HCT116 (cell line): ENCODE data around the gene TIPRL.

Experiments
- EGR1 ChIP-seq: IDR thresholded peaks from 2 replicates; pipeline ENCODE4 v1.6.1; 2012; ENCODE audit warnings: low read depth
- ELF1 ChIP-seq: IDR thresholded peaks from 2 replicates; pipeline ENCODE4 v1.6.1; 2012; ENCODE audit warnings: low read depth, borderline replicate concordance
- EZH2 ChIP-seq: fragments of 200-600 bp; sonication (generic); IDR thresholded peaks from 2 replicates; pipeline ENCODE4 v1.6.1; 2017; ENCODE audit warnings: antibody characterized with exemption, mixed run types
- EZH2phosphoT487 ChIP-seq: fragments of 200-600 bp; IDR thresholded peaks from 2 replicates; pipeline ENCODE4 v1.6.1; 2018; ENCODE audit warnings: antibody characterized with exemption, borderline replicate concordance
- SP1 ChIP-seq: IDR thresholded peaks from 2 replicates; pipeline ENCODE4 v1.6.1; 2012; ENCODE audit warnings: low read depth
- ZNF274 ChIP-seq: fragments of 200-500 bp; sonication (Bioruptor generic); IDR thresholded peaks from 2 replicates; pipeline ENCODE4 v1.6.1; 2014; ENCODE audit warnings: mild to moderate bottlenecking, low read depth, low read length, inconsistent platforms
- TF ChIP-seq, protein P1 (sequence below): IDR thresholded peaks from 2 replicates; pipeline ENCODE4 v1.6.1; 2012; ENCODE audit warnings: low read depth
- TF ChIP-seq, protein P2 (sequence below), 3 experiments: fragments of 200-600 bp in 1 of 3; sonication (generic) in 1 of 3; IDR thresholded peaks in 2 of 3; conservative IDR thresholded peaks in 1 of 3; 2 replicates each; pipeline ENCODE4 v1.5.1; 2012 to 2017; ENCODE audit warnings: low read depth in 2 of 3, low read length in 2 of 3, antibody characterized with exemption in 1 of 3, borderline replicate concordance in 1 of 3, control low read depth in 1 of 3, mild to moderate bottlenecking in 1 of 3, mixed read lengths in 1 of 3, mixed run types in 1 of 3, moderate library complexity in 1 of 3; ENCODE audit not compliant: insufficient read depth in 1 of 3
- TF ChIP-seq, protein P3 (sequence below): IDR thresholded peaks from 2 replicates; pipeline ENCODE4 v1.6.1; 2012

DNA sequence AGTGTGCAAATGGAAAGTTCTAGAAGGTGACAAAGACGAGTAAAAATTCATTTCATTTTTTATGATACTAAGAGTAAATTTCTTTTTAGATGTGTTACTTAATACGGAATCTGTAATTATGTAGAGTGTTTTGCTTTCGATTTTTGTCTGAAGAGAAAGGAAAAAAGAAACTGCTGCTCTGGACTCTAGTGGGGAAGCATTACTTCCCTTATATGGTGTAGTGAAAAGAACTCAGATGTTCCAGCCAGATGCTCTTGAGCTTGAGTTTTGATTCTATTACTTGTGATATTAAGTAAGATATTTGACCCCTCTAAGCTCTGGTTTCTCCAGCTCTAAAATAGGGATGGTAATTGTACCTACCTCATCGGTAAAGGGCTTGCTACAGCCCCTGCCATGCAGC, 29.8 kb upstream of the TIPRL start:
- TF ChIP-seq ZNF274 (no peak), EZH2phosphoT487 (no peak), EZH2 (no peak), SP1 (no peak), EGR1 (no peak), ELF1 (no peak)
- TF ChIP-seq, protein P1, sequence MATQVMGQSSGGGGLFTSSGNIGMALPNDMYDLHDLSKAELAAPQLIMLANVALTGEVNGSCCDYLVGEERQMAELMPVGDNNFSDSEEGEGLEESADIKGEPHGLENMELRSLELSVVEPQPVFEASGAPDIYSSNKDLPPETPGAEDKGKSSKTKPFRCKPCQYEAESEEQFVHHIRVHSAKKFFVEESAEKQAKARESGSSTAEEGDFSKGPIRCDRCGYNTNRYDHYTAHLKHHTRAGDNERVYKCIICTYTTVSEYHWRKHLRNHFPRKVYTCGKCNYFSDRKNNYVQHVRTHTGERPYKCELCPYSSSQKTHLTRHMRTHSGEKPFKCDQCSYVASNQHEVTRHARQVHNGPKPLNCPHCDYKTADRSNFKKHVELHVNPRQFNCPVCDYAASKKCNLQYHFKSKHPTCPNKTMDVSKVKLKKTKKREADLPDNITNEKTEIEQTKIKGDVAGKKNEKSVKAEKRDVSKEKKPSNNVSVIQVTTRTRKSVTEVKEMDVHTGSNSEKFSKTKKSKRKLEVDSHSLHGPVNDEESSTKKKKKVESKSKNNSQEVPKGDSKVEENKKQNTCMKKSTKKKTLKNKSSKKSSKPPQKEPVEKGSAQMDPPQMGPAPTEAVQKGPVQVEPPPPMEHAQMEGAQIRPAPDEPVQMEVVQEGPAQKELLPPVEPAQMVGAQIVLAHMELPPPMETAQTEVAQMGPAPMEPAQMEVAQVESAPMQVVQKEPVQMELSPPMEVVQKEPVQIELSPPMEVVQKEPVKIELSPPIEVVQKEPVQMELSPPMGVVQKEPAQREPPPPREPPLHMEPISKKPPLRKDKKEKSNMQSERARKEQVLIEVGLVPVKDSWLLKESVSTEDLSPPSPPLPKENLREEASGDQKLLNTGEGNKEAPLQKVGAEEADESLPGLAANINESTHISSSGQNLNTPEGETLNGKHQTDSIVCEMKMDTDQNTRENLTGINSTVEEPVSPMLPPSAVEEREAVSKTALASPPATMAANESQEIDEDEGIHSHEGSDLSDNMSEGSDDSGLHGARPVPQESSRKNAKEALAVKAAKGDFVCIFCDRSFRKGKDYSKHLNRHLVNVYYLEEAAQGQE, result no peak
- TF ChIP-seq, protein P2, sequence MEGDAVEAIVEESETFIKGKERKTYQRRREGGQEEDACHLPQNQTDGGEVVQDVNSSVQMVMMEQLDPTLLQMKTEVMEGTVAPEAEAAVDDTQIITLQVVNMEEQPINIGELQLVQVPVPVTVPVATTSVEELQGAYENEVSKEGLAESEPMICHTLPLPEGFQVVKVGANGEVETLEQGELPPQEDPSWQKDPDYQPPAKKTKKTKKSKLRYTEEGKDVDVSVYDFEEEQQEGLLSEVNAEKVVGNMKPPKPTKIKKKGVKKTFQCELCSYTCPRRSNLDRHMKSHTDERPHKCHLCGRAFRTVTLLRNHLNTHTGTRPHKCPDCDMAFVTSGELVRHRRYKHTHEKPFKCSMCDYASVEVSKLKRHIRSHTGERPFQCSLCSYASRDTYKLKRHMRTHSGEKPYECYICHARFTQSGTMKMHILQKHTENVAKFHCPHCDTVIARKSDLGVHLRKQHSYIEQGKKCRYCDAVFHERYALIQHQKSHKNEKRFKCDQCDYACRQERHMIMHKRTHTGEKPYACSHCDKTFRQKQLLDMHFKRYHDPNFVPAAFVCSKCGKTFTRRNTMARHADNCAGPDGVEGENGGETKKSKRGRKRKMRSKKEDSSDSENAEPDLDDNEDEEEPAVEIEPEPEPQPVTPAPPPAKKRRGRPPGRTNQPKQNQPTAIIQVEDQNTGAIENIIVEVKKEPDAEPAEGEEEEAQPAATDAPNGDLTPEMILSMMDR (IDR thresholded peaks at IDR 0.05 in 2 of 3, conservative IDR thresholded peaks at IDR 0.05 in 1 of 3; ENCODE audit: borderline replicate concordance in 1 of 3, insufficient read depth in 1 of 3, low read depth in 2 of 3, low read length in 2 of 3), result no peak
- TF ChIP-seq, protein P3, sequence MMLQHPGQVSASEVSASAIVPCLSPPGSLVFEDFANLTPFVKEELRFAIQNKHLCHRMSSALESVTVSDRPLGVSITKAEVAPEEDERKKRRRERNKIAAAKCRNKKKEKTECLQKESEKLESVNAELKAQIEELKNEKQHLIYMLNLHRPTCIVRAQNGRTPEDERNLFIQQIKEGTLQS, result no peak
